Mesenchymal stem cell (in vitro differentiated cells and primary cell): Measurements from ENCODE around the gene FAM107A.
A peak's percentile ranks its signal among the peaks of the same experiment; 100 is the strongest.

Experiments
- DNase-seq: peaks from one replicate; pipeline ENCODE4 v3.0.0-alpha.2; 2013
- H2AFZ ChIP-seq: one replicate; pipeline ENCODE4 v1.6.1; 2013; ENCODE audit warnings: low read depth, mild to moderate bottlenecking, control low read depth, inconsistent platforms, low read length, moderate library complexity
- H2AK5ac ChIP-seq: 2 replicates; pipeline ENCODE4 v1.6.1; 2013; ENCODE audit warnings: low read length, moderate library complexity, mild to moderate bottlenecking, inconsistent platforms; ENCODE audit not compliant: severe bottlenecking
- H2BK120ac ChIP-seq: one replicate; pipeline ENCODE4 v1.6.1; 2013; ENCODE audit warnings: low read depth, mild to moderate bottlenecking, inconsistent platforms, low read length, moderate library complexity
- H2BK12ac ChIP-seq, 2 experiments: one replicate each; pipeline ENCODE4 v1.6.1; 2013; ENCODE audit warnings: inconsistent platforms in 2 of 2, low read length in 2 of 2, mild to moderate bottlenecking in 2 of 2, moderate library complexity in 2 of 2, control low read depth in 1 of 2
- H2BK15ac ChIP-seq: one replicate; pipeline ENCODE4 v1.6.1; 2013; ENCODE audit warnings: mild to moderate bottlenecking, low read depth, inconsistent platforms; ENCODE audit not compliant: poor library complexity, severe bottlenecking
- H2BK5ac ChIP-seq: 2 replicates; pipeline ENCODE4 v1.6.1; 2013; ENCODE audit warnings: low read depth, mild to moderate bottlenecking, low read length, control low read depth, inconsistent platforms; ENCODE audit not compliant: poor library complexity, severe bottlenecking
- H3K14ac ChIP-seq, 2 experiments: one replicate each; pipeline ENCODE4 v1.6.1; 2013; ENCODE audit warnings: inconsistent platforms in 2 of 2, low read length in 2 of 2, control low read depth in 1 of 2, mild to moderate bottlenecking in 1 of 2, moderate library complexity in 1 of 2
- H3K18ac ChIP-seq, 2 experiments: one replicate each; pipeline ENCODE4 v1.6.1; 2013; ENCODE audit warnings: inconsistent platforms in 2 of 2, low read length in 2 of 2, control low read depth in 1 of 2, low read depth in 1 of 2, mild to moderate bottlenecking in 1 of 2
- H3K23ac ChIP-seq, 2 experiments: one replicate each; pipeline ENCODE4 v1.6.1; 2013; ENCODE audit warnings: inconsistent platforms in 2 of 2, low read length in 2 of 2, mild to moderate bottlenecking in 2 of 2, moderate library complexity in 2 of 2, control low read depth in 1 of 2
- H3K27ac ChIP-seq: 2 replicates; pipeline ENCODE4 v1.5.1; 2013; ENCODE audit warnings: mild to moderate bottlenecking, moderate library complexity, low read length, control low read depth, inconsistent platforms; ENCODE audit not compliant: poor library complexity, severe bottlenecking
- H3K27me3 ChIP-seq, 2 experiments: 2 replicates each; pipeline versions ENCODE4 v1.6.1 to v1.7.0; 2013; ENCODE audit warnings: low read length in 2 of 2, mild to moderate bottlenecking in 2 of 2, moderate library complexity in 2 of 2, control low read depth in 1 of 2, inconsistent platforms in 1 of 2; ENCODE audit not compliant: control insufficient read depth in 1 of 2, insufficient read depth in 1 of 2
- H3K36me3 ChIP-seq, 2 experiments: 2 replicates each; pipeline versions ENCODE4 v1.6.1 to v1.7.0; 2013; ENCODE audit warnings: low read length in 2 of 2, control low read depth in 1 of 2, inconsistent platforms in 1 of 2, low read depth in 1 of 2, mild to moderate bottlenecking in 1 of 2; ENCODE audit not compliant: insufficient read depth in 2 of 2, control insufficient read depth in 1 of 2
- H3K4ac ChIP-seq, 2 experiments: one replicate each; pipeline ENCODE4 v1.6.1; 2013; ENCODE audit warnings: inconsistent platforms in 2 of 2, low read length in 2 of 2, mild to moderate bottlenecking in 2 of 2, moderate library complexity in 2 of 2, control low read depth in 1 of 2, low read depth in 1 of 2
- H3K4me1 ChIP-seq: 2 replicates; pipeline ENCODE4 v1.6.1; 2013; ENCODE audit warnings: low read depth, low read length, control low read depth; ENCODE audit not compliant: control insufficient read depth, insufficient read depth
- H3K4me2 ChIP-seq: 2 replicates; pipeline ENCODE4 v1.6.1; 2013; ENCODE audit warnings: low read length, mild to moderate bottlenecking, inconsistent platforms; ENCODE audit not compliant: poor library complexity, severe bottlenecking
- H3K4me3 ChIP-seq, 2 experiments: 2 replicates each; pipeline versions ENCODE4 v1.5.1 to v1.7.0; 2013; ENCODE audit warnings: low read length in 2 of 2, mild to moderate bottlenecking in 2 of 2, control low read depth in 1 of 2, low read depth in 1 of 2; ENCODE audit not compliant: insufficient read depth in 1 of 2
- H3K79me1 ChIP-seq: replicated peaks from 2 replicates; pipeline ENCODE4 v1.6.1; 2013; ENCODE audit warnings: mild to moderate bottlenecking, control low read depth, low read length, inconsistent platforms; ENCODE audit not compliant: poor library complexity, severe bottlenecking
- H3K9ac ChIP-seq: 2 replicates; pipeline ENCODE4 v1.7.0; 2013; ENCODE audit warnings: mild to moderate bottlenecking, low read length, moderate library complexity
- H3K9me3 ChIP-seq: 2 replicates; pipeline ENCODE4 v1.7.0; 2013; ENCODE audit warnings: mild to moderate bottlenecking, low read length; ENCODE audit not compliant: control insufficient read depth
- H4K8ac ChIP-seq: one replicate; pipeline ENCODE4 v1.6.1; 2013; ENCODE audit warnings: inconsistent platforms, mild to moderate bottlenecking, low read length, moderate library complexity
- H4K91ac ChIP-seq: one replicate; pipeline ENCODE4 v1.6.1; 2013; ENCODE audit warnings: mild to moderate bottlenecking, low read length, inconsistent platforms
- WGBS: methylation state at CpG from one replicate; pipeline ENCODE4 v1.1.7; 2013; ENCODE audit warnings: mixed read lengths; 5-methylcytosine and 5-hydroxymethylcytosine counted together

FAM107A gene

GRCh38 chr3:58524326-58524888, 52.8 kb downstream of the FAM107A start:
- H3K9ac ChIP-seq: no peak overlapping the region
- H2BK15ac ChIP-seq: no peak overlapping the region
- H4K91ac ChIP-seq: no peak overlapping the region
- H3K27me3 ChIP-seq: no peaks in the 10 kb centered on the region
- no peak overlapping the region for H2AK5ac ChIP-seq
- H2BK120ac ChIP-seq: no peak overlapping the region
- H3K4me3 ChIP-seq: no peak overlapping the region
- no peak overlapping the region for H3K27ac ChIP-seq
- H4K8ac ChIP-seq: no peak overlapping the region
- no peak for DNase-seq
- H2BK5ac ChIP-seq: no peak overlapping the region
- peak overlapping the region in 1 of 2 experiments; percentile 26 for H3K14ac ChIP-seq
- H2BK12ac ChIP-seq: peak overlapping the region in 1 of 2 experiments; percentile 56
- no peaks in the 10 kb centered on the region for H3K9me3 ChIP-seq
- H3K23ac ChIP-seq: no peak overlapping the region
- no peak overlapping the region for H3K4me2 ChIP-seq
- WGBS: 91% methylated on average over 11 of the region's 11 CpGs
- peak overlapping the region; percentile 30 for H2AFZ ChIP-seq
- H3K4me1 ChIP-seq: peaks cover 23% of the 10 kb centered on the region
- no peaks in the 10 kb centered on the region for H3K79me1 ChIP-seq
- H3K36me3 ChIP-seq: peaks cover 0 to 89% of the 10 kb centered on the region in 2 experiments
- H3K18ac ChIP-seq: no peak overlapping the region
- H3K4ac ChIP-seq: no peak overlapping the region

- H3K4me2 ChIP-seq: no peak overlapping the region
- no peaks in the 10 kb centered on the region for H3K9me3 ChIP-seq
- no peak overlapping the region for H4K91ac ChIP-seq
- peaks cover 18% of the 10 kb centered on the region for H3K4me1 ChIP-seq
- no peak overlapping the region for H2BK12ac ChIP-seq
- H3K4ac ChIP-seq: no peak overlapping the region
- peaks cover 0 to 87% of the 10 kb centered on the region in 2 experiments for H3K36me3 ChIP-seq
- H4K8ac ChIP-seq: no peak overlapping the region
- H2AK5ac ChIP-seq: no peak overlapping the region
- H3K27ac ChIP-seq: no peak overlapping the region
- H2BK120ac ChIP-seq: no peak overlapping the region
- 79% methylated on average over 4 of the region's 5 CpGs for WGBS
- no peak overlapping the region for H2AFZ ChIP-seq
- no peak overlapping the region for H3K9ac ChIP-seq
- H3K14ac ChIP-seq: no peak overlapping the region
- H3K27me3 ChIP-seq: no peaks in the 10 kb centered on the region
- no peak overlapping the region for H2BK5ac ChIP-seq
- H2BK15ac ChIP-seq: no peak overlapping the region
- no peaks in the 10 kb centered on the region for H3K79me1 ChIP-seq
- no peak for DNase-seq
- no peak overlapping the region for H3K18ac ChIP-seq
- no peak overlapping the region for H3K4me3 ChIP-seq
- no peak overlapping the region for H3K23ac ChIP-seq
Measured at GRCh38 chr3:58522759-58523425, 54.3 kb downstream of the FAM107A start.

- H3K79me1 ChIP-seq: no peaks in the 10 kb centered on the region
- H2BK5ac ChIP-seq: no peak overlapping the region
- H3K36me3 ChIP-seq: peaks cover 0 to 85% of the 10 kb centered on the region in 2 experiments
- no peak overlapping the region for H4K8ac ChIP-seq
- H2BK120ac ChIP-seq: no peak overlapping the region
- no peak overlapping the region for H4K91ac ChIP-seq
- no peak overlapping the region for H2AFZ ChIP-seq
- no peak overlapping the region for H3K4ac ChIP-seq
- no peaks in the 10 kb centered on the region for H3K27me3 ChIP-seq
- no peaks in the 10 kb centered on the region for H3K9me3 ChIP-seq
- H3K27ac ChIP-seq: no peak overlapping the region
- no peak overlapping the region for H2BK12ac ChIP-seq
- 64% methylated on average over 10 of the region's 10 CpGs for WGBS
- H3K18ac ChIP-seq: no peak overlapping the region
- no peak overlapping the region for H3K9ac ChIP-seq
- H2BK15ac ChIP-seq: no peak overlapping the region
- H3K14ac ChIP-seq: no peak overlapping the region
- no peak overlapping the region for H3K4me2 ChIP-seq
- H3K4me1 ChIP-seq: peaks cover 18% of the 10 kb centered on the region
- H2AK5ac ChIP-seq: no peak overlapping the region
- DNase-seq: peak; percentile 9
- no peak overlapping the region for H3K23ac ChIP-seq
- no peak overlapping the region for H3K4me3 ChIP-seq
Measured at GRCh38 chr3:58521917-58522631, 55.1 kb downstream of the FAM107A start.

GRCh38 chr3:58521336-58521670, 55.9 kb downstream of the FAM107A start:
- no peak overlapping the region for H4K8ac ChIP-seq
- H2BK5ac ChIP-seq: no peak overlapping the region
- no peaks in the 10 kb centered on the region for H3K9me3 ChIP-seq
- no peak overlapping the region for H3K4me3 ChIP-seq
- peaks cover 15% of the 10 kb centered on the region for H3K4me1 ChIP-seq
- no peak overlapping the region for H4K91ac ChIP-seq
- no peak overlapping the region for H3K9ac ChIP-seq
- H3K4ac ChIP-seq: no peak overlapping the region
- no peak overlapping the region for H3K27ac ChIP-seq
- no peaks in the 10 kb centered on the region for H3K79me1 ChIP-seq
- H3K14ac ChIP-seq: peak overlapping the region in 1 of 2 experiments; percentile 77
- H2AFZ ChIP-seq: no peak overlapping the region
- no peak overlapping the region for H2BK15ac ChIP-seq
- no peak overlapping the region for H3K4me2 ChIP-seq
- H2BK12ac ChIP-seq: no peak overlapping the region
- H3K23ac ChIP-seq: no peak overlapping the region
- DNase-seq: no peak
- H3K18ac ChIP-seq: no peak overlapping the region
- H3K27me3 ChIP-seq: no peaks in the 10 kb centered on the region
- H2AK5ac ChIP-seq: no peak overlapping the region
- 96% methylated on average over 3 of the region's 3 CpGs for WGBS
- H3K36me3 ChIP-seq: peaks cover 0 to 90% of the 10 kb centered on the region in 2 experiments
- no peak overlapping the region for H2BK120ac ChIP-seq
